Kidney epithelial cell (primary cell): ENCODE measurements around the gene MNAT1. TPM values are rescaled to one million over a fixed set of nuclear protein-coding genes. Genes with fewer than 3 reads are reported as not detected.

Experiments used
- DNase-seq: peaks from one replicate; pipeline ENCODE4 v3.0.0-alpha.2; 2010; ENCODE audit warnings: low read depth
- H3K27me3 ChIP-seq: 2 replicates; pipeline ENCODE4 v1.6.0; 2011; ENCODE audit warnings: low read length; ENCODE audit not compliant: control insufficient read depth, insufficient read depth
- H3K36me3 ChIP-seq: 2 replicates; pipeline ENCODE4 v1.5.1; 2011; ENCODE audit warnings: low read length; ENCODE audit not compliant: control insufficient read depth, insufficient read depth
- H3K4me3 ChIP-seq: 2 replicates; pipeline ENCODE4 v1.5.1; 2011; ENCODE audit warnings: low read depth, mild to moderate bottlenecking, control low read depth, low read length
- total RNA-seq: library from RNA; depleted of rRNA; stranded (reverse); fragments of >200 nt; gene quantifications from 2 replicates; pipeline ENCODE4 v1.2.3, GENCODE V29; 2015
- TF ChIP-seq, protein P1 (sequence below): IDR thresholded peaks from 2 replicates; pipeline ENCODE4 v1.5.1; 2011; ENCODE audit warnings: mild to moderate bottlenecking, moderate library complexity, low read length, control low read depth, inconsistent platforms; ENCODE audit not compliant: insufficient read depth, poor library complexity, severe bottlenecking

The MNAT1 gene
- total RNA-seq, 1 donor from 2014 or later, result 49.2 TPM

DNA sequence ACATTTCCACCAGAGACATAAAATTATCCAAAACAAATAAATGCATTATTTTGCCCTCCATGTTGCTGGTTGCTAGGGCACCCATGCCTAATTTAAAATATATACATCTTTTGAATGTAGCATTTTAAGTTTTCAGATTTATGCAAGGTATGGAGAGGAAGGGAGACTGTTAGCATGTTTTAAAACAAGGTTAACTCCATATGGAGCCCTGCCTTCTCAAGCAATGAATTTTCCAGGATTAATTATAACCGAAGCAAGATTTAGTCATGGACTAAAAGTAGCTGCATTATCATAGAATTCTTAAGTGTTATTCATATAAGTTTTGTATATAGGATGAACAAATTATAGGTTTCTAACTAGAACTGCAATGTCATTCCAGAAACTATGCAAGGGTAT lies 209.1 kb downstream of the MNAT1 start:
- H3K4me3 ChIP-seq, result no peak overlapping the region
- DNase-seq, result no peak
- H3K36me3 ChIP-seq, result no peaks in the 10 kb centered on the region
- TF ChIP-seq, protein P1, sequence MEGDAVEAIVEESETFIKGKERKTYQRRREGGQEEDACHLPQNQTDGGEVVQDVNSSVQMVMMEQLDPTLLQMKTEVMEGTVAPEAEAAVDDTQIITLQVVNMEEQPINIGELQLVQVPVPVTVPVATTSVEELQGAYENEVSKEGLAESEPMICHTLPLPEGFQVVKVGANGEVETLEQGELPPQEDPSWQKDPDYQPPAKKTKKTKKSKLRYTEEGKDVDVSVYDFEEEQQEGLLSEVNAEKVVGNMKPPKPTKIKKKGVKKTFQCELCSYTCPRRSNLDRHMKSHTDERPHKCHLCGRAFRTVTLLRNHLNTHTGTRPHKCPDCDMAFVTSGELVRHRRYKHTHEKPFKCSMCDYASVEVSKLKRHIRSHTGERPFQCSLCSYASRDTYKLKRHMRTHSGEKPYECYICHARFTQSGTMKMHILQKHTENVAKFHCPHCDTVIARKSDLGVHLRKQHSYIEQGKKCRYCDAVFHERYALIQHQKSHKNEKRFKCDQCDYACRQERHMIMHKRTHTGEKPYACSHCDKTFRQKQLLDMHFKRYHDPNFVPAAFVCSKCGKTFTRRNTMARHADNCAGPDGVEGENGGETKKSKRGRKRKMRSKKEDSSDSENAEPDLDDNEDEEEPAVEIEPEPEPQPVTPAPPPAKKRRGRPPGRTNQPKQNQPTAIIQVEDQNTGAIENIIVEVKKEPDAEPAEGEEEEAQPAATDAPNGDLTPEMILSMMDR, result no peak
- H3K27me3 ChIP-seq, result no peaks in the 10 kb centered on the region

DNA sequence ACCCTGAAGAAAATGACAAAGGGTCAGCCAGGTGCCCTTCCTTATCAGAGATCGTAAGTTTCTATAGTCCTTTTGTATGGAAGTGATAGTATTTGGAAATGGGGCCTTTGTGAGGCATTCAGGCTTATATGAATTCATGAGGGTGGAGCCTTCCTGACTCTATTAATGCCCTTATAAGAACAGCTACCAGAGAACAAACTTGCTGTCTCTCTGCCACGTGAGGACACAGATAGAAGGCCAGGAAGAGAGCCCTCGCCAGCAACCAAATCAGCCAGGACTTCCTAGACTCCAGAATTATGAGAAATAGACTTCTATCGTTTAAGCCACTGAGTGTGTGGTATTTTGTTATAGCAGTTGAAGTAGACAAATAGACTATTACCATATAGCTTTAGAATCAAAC lies 209.6 kb downstream of the MNAT1 start:
- TF ChIP-seq, protein P1, result no peak
- Histone ChIP-seq H3K27me3 (no peaks in the 10 kb centered on the region), H3K36me3 (no peaks in the 10 kb centered on the region), H3K4me3 (no peak overlapping the region)
- no peak for DNase-seq

DNA sequence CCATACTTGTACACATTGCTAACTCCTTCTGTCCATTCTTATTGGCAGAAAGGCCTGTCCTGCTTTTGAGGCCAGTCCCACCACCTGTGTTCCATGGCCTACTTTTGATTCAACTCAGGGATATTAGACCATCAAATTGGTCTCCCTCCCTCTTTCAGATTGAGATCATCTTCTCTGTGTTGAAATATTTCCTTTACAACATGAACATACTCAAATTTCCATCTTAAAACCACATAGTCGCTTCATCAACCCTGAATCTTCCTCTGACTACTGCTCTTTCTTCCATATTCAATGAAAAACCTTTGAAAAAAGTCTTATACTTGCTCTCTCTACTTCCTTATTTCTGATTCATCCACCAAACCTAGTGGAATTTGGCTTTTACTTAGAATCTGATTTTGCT lies 211.4 kb downstream of the MNAT1 start:
- Histone ChIP-seq H3K36me3 (no peaks in the 10 kb centered on the region), H3K4me3 (no peak overlapping the region), H3K27me3 (no peaks in the 10 kb centered on the region)
- TF ChIP-seq, protein P1, result no peak
- no peak for DNase-seq

DNA sequence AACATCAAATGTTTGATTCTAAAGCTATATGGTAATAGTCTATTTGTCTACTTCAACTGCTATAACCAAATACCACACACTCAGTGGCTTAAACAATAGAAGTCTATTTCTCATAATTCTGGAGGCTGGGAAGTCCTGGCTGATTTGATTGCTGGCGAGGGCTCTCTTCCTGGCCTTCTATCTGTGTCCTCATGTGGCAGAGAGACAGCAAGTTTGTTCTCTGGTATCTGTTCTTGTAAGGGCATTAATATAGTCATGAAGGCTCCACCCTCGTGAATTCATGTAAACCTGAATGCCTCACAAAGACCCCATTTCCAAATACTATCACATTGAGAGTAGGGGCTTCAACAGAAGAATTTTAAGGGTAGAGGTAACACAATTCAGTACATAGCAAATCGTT lies 212.2 kb downstream of the MNAT1 start:
- TF ChIP-seq, protein P1, result no peak
- no peak for DNase-seq
- H3K27me3 ChIP-seq, result no peaks in the 10 kb centered on the region
- H3K36me3 ChIP-seq, result no peaks in the 10 kb centered on the region
- no peak overlapping the region for H3K4me3 ChIP-seq

DNA sequence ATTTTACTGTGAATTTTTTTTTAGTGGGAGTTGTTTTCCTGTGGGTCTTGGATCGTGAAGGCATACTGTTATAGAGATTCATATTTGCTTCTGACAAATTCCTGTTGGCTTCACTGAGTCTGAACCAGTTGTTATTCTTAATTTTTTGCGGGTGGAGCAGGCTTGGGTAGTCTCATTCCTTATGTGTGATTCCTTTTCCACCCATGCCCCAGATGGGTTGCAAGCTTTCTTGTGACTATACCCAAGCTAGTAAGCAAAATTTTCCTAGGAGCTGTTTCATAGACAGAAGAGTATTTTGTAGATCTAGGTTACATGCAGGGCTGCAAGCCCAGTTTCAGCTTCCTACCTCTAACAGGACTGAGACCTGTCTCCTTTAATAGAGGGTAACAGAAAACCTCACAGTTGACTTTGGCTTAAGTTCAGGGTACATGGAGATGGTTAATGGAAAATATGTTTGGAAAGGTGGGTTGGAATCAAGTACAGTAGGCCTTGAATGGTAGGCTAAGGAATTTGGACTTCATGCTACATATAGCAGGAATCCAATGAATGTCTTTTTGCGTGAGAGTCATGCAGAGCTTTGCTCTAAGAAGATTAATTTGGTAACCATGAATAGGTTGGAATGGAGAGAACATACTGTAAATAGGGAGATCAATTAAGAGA lies 217.3 kb downstream of the MNAT1 start:
- Histone ChIP-seq H3K36me3 (no peaks in the 10 kb centered on the region), H3K27me3 (no peaks in the 10 kb centered on the region), H3K4me3 (no peak overlapping the region)
- no peak for DNase-seq
- TF ChIP-seq, protein P1, result no peak

DNA sequence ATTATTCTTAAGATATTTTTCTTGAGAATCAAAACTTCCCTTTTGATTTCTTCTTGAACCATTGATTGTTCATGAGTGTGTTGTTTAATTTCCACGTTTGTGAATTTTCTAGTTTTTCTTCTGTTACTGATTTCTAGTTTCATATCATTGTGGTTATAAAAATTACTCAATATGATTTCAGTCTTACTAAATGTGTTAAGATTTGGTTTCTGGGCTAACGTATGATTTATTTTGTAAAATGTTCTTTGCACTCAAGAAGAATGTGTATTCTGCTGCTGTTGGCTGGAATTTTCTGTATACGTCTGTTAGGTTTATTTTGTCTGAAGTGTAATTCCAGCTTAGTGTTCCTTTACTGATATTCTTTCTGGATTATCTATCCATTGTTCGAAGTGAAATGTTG lies 221.6 kb downstream of the MNAT1 start:
- Histone ChIP-seq H3K27me3 (no peaks in the 10 kb centered on the region), H3K36me3 (no peaks in the 10 kb centered on the region), H3K4me3 (no peak overlapping the region)
- DNase-seq, result no peak
- TF ChIP-seq, protein P1, result no peak
